ENCODE results near the gene VAX1.
"Not testable (repeated sequence)": the region's sequence is repeated elsewhere in the genome, so short reads cannot be mapped to it uniquely, and the experiment has no call there.

VAX1 gene, protein sequence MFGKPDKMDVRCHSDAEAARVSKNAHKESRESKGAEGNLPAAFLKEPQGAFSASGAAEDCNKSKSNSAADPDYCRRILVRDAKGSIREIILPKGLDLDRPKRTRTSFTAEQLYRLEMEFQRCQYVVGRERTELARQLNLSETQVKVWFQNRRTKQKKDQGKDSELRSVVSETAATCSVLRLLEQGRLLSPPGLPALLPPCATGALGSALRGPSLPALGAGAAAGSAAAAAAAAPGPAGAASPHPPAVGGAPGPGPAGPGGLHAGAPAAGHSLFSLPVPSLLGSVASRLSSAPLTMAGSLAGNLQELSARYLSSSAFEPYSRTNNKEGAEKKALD

DNA sequence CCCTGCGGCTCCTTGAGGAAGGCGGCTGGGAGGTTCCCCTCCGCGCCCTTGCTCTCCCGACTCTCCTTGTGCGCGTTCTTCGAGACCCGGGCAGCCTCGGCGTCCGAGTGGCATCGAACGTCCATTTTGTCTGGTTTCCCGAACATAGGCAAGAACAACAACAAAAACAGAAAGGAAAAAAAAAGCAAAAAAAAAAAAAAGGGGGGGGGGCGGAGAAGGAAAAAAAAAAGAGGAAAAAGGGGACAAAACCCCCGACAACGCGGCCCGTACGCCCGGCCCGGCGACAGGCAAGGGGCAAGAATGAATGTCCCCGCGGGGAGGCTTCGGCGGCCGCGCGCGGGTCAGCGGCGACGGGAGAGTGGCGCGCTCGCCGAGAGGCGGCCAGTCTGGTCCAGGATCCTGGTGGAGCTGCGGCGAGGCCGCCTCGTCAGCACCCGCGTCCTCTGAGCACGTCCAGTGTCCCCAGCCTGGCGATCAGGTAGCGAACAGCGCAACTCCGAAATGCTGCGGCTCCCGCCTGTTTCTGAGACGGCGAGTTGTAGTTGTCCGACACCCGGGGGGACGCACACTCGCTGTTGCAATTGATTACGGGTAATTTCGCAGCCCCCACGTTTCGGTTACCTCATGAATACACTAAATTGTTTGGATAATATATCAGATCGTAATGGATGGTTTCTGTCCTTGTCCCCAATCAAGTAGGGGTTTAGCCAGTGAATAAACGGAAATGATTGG is at the start of gene VAX1:
VAX1 (minus strand) TSS at position 360 of the 732 bp plus-strand sequence; CDS start at position 146, 214 bp downstream.
- no peak for DNase-seq (ENCODE audit: low read depth, low spot score)

DNA sequence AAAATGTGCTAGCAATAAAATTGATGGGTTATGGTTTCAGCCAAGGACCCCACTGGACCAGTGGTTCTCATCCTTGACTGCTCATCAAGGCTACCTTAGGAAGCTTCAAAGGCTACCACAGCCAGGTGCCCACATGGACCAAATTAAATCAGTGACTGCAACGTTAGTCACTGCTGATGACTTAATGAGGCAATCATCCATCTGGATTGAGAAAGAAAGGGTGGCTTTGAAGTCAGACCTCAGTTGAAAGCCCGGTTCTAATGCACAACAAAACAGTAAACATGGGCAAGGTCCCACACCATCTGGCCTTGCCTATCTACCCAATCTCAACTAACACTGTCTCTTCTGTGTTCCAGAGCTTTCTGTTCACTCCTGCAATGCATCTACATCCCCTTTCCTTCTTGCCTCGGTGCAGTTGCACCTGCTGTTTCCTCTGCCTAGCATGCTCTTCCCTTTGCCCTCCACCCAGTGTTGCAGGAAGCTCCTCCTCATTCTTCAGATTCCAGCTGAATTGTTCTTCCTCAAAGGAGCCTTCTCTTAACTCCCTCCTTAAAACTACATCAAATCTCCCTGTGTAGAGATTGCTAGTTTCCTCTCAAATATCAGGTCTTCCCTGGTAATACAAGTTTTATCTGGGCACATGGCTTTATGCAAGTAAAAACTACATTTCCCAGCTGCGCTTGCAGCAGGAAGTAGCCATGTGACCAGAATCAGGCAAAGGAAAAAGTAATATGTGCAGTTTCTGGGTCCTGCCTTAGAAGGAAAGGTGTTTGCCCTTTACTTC is 49.0 kb upstream of the VAX1 start:
- DNase-seq (ENCODE audit: low read depth, low spot score): no peak

DNA sequence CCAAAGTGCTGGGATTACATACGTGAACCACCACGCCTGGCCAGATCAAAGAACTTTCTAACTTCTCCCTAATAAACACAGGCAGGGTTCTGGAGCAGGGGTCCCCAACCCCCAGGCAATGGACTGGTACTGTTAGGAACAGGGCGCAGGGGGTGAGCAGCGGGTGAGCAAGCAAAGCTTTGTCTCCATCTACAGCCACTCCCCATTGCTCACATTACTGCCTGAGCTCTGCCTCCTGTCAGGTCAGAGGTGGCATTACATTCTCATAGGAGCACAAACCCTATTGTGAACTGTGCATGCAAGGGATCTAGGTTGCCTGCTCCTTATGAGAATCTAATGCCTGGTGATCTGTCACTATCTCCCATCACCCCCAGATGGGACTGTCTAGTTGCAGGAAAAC is 47.7 kb upstream of the VAX1 start:
- not testable (repeated sequence) for DNase-seq (ENCODE audit: low read depth, low spot score)

DNA sequence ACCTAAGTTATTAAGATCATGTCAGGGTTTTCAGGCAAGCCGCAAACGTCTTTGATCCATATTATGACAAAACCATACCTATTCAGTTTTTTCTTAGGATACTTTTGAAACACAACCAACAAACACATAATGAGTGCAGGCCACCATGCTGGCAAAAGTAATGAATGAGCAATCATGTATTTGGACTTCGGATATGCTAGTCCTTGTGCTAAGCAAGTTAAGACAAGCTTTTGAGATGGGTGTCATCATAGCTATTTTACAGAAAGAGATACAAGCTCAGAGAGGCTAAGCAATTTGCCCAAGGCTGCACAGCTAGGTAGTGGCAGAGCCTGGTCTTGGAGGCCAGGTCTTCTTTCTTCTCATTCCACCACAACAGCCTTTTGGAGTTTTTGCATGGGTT is 46.8 kb upstream of the VAX1 start:
- no peak for DNase-seq (ENCODE audit: low read depth, low spot score)

DNA sequence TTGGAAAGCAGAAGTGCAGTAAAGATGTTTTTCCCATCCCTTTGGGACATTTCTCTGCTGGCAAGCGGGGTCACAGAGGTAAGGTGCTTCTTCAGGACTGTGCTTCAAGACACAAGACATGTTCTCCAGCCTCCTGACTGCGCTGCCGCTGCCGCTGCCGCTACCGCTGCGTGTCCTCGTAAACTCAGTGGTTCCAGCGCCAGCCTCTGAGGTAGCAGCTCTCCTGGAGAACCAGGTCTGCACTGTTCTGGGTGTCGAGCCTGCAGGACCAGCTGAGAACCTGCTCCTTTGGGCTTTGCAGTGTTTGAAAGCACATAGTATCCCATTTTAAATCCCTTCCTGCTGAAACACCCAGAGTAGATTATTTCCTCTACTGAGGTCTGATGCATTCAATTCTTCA is 46.2 kb upstream of the VAX1 start:
- DNase-seq (ENCODE audit: low read depth, low spot score): no peak

DNA sequence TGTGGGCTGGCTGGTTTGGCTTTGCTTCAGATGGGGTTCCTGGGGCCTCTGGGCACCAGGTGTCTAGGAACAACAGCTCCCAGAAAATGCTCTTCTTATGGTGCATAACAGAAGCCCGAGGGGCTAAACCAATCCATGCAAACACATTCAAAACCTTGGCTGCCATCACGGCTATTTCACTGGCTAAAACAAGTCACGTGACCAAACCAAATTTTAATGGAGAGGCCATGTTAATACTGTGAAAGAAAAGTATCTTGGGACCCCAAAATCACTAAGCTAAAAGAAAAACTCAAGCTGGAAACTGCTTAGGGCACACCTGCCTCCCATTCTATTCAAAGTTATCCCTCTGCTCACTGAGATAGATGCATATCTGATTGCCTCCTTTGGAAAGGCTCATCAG is 40.1 kb upstream of the VAX1 start:
- DNase-seq (ENCODE audit: low read depth, low spot score): no peak

DNA sequence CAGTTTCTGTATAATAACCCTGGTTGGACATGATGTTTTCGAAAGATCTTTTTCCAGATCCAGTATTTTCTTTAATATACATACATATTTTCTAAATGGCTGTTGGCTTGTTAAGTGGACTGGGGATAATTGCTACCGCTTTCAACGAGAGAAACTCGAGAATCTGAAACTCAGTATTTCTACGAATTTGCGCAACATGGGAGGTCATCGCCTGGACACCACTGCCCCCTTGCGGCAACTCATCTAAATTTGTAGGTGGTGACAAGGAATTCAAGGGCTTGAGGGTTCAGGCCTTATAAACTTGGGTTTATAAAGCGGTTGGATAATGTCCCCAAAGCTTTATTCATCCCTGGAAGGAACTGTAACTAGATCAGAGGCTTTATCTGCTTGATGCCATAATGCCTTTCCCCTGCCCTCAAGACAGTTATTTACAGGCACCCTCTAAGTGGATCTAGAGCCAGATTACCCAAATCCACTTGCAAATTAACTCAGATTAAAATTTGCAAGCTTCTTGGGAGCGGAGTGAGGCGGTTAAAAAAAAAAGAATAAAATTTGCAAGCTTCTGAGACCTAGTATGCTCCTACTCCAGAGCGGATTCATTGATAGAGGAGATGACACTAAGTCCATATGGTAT is 37.9 kb upstream of the VAX1 start:
- DNase-seq (ENCODE audit: low read depth, low spot score): peak; percentile 61

DNA sequence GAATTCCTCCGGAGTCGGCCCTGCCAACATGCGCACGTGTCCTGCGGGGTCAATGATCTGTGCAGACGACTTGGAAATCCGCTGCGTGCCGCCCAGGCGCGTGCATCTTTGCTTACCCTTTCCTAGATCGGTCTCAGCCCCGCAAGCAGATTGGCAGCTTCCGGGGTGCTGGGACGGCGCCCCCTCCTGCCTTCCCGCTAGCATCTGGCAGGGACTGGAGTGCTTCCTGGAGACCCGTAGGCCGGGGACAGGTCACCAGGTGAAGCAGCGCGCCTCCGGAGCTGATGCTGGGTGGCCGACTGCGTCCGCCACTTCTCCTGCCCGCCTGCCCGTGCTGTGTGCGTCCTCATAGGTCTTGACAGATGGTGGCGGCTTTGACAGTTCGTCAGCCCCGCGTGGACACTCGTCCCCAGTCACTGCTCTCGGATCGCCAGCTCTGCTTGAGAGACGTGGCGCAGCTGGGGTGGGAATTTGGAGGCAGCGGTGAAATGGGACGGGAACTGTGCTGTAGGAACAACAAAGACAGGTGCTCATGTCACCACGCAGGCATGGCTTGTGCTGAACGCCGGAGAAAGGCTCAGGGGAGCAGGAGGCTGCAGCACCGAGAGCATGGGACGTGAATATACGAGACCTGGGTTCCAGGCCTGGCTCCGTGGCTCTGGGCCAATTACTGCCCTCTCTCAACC is 37.3 kb upstream of the VAX1 start:
- no peak for DNase-seq (ENCODE audit: low read depth, low spot score)

DNA sequence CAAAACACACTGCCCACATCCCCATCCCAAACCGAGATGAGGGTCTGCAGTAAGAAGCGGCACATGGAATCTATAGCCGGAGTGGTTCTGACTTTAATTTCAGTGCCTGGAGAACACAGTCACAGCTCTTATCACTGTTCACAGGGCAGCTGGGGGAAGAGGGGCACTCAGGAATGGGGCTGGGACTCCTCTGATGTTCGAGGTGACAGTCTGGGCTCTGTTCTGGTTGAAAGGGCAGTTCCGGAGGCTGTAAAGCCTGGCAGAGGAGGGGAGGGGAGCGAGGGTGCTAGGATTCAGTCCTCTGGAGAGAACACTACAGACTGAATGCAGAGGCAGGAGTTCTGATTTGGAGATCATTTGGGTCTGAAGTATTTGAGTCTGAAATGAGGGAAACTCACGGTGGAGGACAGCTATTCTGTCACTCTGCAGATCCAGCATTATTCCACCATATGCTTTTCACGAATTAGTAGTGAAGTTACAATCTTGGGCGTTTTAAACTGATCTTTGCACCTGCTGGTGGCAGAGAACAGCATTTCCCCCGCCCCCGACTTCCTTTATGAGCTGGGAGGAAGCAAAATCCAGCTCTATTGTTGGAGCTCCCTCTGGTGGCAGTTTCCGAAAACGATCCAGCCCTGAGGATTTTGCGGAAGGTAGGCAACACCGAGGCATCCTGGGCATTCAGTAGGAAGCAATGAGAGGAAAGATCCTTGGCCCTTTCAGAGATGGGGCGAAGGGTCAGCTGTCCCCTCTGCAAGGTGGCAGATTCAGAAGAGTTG is 36.6 kb upstream of the VAX1 start:
- peak; percentile 77 for DNase-seq (ENCODE audit: low read depth, low spot score)

DNA sequence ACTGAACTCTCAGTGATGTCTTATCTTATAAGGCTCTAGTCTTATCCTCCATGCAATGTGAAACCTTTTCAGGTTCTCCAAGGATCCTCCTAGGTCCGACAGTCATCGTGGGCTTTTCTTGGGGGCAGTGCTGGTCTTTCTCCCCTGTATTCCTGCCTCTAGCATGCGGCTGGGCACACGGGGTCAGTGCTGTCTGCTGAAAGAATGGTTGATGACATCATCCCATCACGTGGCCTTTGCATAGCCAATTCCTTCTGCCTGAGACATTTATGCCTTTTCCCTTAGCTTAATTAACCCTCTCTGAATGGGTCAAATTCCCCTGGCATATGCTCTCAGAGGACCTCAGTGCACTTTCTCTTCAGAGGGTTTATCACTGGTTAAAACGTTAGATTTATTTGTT is 32.2 kb upstream of the VAX1 start:
- no peak for DNase-seq (ENCODE audit: low read depth, low spot score)

DNA sequence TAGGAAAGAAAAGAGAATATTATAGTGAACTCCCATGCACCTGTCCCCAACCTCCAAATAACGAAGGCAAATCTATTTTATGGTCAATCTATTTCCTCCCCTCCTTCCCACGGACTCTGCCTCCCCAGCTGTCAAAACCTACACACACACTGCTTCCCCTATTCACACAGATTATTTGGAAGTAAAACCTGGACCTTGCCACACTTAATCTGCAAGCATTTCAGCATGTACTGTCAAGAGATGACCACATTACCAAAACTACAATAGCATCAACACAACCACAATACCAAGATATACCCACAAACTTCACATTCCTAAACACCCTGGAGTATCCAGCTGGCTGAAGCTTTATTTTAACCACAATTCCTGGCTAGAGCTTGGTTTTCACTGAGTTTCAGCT is 31.4 kb upstream of the VAX1 start:
- DNase-seq (ENCODE audit: low read depth, low spot score): no peak

DNA sequence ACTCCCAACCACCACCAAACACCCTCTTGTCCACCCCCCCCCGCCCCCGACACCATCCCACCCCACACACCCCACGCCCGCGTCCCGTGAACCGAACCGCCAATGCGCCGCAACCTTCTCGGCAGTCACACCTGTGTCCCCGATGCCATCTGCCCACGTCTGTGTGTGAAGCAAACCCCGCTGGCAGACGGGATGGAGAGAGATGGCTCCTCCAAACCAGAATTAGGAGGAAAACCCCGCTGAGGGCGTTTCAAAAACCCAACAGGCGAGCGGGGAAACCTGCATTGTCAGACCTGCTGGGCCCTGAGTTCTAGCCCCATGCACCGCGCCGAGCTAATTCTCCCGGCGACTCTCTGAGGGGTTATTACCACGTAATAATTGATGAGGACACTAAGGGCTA is 30.7 kb upstream of the VAX1 start:
- no peak for DNase-seq (ENCODE audit: low read depth, low spot score)

DNA sequence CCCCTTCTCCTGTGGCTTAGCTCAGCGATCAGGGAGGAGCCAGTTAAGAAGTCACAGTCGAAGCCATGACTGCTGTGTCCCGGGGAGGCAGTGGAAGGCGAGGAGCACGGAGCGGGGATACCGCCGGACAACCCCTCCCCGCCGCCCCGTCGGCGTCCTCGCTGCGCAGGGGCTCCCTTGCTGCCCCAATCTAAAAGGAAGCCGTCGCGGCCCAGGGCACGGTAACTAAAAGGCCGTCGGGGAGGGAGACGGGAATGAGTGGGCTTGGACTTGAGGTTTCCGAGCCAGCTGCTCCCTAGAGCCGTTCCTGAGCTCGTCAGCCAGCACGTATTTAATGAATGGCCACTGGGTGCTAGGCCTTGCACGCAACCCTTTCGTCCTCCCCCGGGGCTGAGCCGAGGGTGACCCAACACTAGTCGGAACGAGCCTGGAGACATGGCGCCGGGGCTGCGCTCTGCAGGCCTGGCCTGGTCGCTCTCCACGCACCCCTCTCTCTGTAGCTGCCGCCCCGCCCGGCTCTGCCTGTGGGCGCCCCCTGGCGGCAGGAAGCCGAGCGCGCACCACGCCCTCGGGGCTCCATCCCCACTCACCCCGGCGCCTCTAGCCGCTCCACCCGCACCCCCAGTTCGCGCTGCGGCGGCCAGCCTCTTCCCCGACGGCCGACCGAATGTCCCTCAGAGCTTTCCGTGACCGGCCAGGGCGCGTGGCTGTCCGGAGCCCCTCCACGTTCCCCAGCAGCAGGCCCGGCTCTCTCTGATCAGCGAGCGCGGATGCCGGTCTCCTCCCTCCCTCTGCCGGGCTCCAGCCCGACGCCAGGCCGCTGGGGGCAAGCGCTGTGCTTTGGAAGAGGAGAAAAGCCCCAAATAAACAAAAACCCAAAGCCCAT is 30.0 kb upstream of the VAX1 start:
- DNase-seq (ENCODE audit: low read depth, low spot score): peak; percentile 25

DNA sequence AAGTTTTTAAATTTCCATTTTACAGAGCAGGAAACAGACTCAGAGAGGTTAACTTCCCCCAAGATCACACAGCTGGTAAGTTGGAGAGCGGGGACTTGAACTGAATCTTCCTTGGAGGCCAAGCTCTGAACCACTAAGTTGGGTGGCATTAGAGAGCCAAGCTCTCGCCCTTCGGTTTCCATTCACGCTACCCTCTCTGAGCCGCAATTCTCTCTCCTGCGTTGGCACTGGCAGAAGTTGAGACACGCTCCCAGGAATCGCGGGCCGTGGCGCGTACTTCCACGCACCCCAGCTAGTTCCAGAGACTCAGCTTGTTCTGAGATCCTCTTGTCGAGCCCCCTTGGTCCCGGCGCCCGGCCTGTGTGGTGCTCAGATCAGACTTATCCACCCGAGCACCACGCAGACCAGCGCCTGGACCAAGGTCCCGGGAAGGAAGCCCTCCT is 29.3 kb upstream of the VAX1 start:
- DNase-seq (ENCODE audit: low read depth, low spot score): no peak

DNA sequence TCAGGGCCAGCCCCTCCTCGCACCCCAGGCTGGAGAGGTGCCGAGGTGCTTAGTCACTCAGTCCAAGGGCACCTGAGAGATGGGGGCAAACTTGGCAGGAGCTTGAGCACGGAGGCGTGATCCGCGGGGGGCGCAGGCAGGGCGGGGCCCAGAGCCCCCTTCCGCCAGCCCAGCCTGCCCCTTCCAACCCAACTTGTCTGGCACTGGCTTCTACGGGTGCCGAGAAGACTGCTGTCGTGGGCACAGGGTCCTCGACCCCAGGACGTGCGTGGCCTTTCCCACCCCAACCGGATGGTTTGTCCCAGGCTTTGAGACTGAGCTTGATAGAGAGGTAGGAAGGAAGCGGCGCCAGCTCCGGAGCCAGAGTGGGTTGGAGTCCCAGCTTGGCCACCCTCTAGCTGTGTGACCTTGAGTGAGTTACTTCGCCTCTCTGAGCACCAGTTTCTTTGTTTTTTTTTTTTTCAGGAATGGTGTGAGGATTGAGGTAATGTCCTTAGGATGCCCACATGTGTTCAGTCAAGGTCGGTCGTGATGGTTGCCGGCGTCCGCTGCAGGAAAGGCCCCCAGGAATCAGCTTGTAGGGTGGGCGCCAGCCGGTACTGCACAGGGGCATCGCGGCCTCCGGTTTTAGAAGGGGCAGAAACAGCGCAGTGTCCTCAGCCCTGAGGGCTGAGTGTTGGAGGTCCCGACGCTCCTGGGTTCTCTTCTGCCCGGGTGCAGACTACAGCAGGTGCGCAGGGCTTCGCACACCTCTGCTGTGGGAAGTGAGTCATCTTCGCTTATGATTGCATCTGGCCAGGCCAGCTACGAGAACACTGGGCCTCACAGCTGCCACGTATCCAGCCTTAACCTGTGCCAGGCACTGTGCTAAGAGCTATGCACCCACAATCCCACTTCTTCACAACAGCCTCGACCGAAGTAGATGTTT is 28.6 kb upstream of the VAX1 start:
- DNase-seq (ENCODE audit: low read depth, low spot score): no peak

DNA sequence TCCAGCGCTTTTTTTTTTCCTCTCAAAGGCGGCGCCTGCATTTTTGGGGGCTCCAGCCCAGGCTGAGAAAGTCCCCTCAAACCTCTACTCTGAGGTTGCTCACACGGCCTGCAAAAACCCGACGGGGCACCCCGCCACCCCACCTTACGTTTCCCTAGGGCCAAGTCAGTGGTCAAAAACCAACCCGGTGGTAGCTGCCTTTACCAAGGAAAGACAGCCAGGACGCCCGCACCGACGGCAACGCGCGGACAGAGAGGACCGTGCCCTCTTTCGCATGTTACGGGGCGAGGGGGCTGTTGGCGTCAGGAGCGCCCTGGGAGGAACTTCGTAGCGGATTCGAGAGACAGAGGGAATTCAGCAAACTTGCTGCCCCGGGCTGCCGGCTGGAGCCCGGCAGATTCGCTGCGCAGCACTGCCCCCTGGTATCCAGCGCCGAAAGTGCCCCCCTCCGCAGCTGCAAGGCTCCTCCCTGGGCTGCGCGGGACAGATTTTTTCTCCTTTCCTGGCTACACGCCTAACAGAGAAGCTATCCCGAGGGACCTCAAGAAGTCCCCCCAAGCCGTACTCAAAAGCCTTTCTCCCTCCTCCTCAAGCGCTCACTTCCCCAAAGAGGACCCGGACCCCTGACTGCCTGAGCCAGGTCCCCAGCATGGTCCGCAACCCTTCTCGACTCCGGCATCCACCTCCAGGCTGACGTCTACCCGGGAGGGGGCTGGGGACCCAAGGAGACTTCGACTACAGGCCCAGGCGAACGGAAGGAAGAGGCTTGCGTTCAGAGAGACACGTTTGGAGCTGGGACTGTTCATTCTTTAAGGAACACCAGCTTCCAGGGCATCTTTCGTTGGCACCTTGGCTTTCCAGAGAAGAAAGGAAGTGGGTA is 27.7 kb upstream of the VAX1 start:
- DNase-seq (ENCODE audit: low read depth, low spot score): no peak
